Measurements from ENCODE around the gene FAM83G. TPM values are rescaled to one million over a fixed set of nuclear protein-coding genes. Genes with fewer than 3 reads are reported as not detected.

The FAM83G gene
- total and polyA plus RNA-seq, 12 donors: 1.8 to 7.3 (median 4.0) TPM

GRCh38 chr17:18966831-18967624, 37.5 kb downstream of the FAM83G start:
- Histone ChIP-seq H3K4me1 (replicated peaks in 1 of 2) (no peaks in the 10 kb centered on the region), H3K27ac (no peak overlapping the region), H3K9me3 (replicated peaks in 1 of 3) (no peaks in the 10 kb centered on the region), H3K27me3 (no peaks in the 10 kb centered on the region), H3K36me3 (replicated peaks in 1 of 2) (no peaks in the 10 kb centered on the region), H3K4me3 (no peak overlapping the region)
- DNase-seq: no peak
- WGBS, 4 donors: 72 to 84% (median 76%) methylated on average over 12 to 19 of the region's 19 CpGs
- TF ChIP-seq CTCF (IDR thresholded peaks at IDR 0.05) (no peak), POLR2A (IDR thresholded peaks at IDR 0.05) (no peak)
- intact Hi-C loops (cut with DNase I): no loop called here

- Histone ChIP-seq H3K4me1 (replicated peaks in 1 of 2) (no peaks in the 10 kb centered on the region), H3K27me3 (no peaks in the 10 kb centered on the region), H3K9me3 (replicated peaks in 1 of 3) (no peaks in the 10 kb centered on the region), H3K36me3 (replicated peaks in 1 of 2) (no peaks in the 10 kb centered on the region), H3K27ac (no peak overlapping the region), H3K4me3 (no peak overlapping the region)
- DNase-seq: no peak
- intact Hi-C loops (cut with DNase I): no loop called here
- no peak for TF ChIP-seq POLR2A (IDR thresholded peaks at IDR 0.05)
- no peak for TF ChIP-seq CTCF (IDR thresholded peaks at IDR 0.05)
- WGBS, 4 donors: 74 to 81% (median 76%) methylated on average over 10 to 14 of the region's 14 CpGs
Measured at GRCh38 chr17:18965530-18966236, 38.9 kb downstream of the FAM83G start.

- DNase-seq: no peak
- H3K27ac ChIP-seq: no peak overlapping the region
- H3K9me3 ChIP-seq (replicated peaks in 1 of 3): no peaks in the 10 kb centered on the region
- H3K4me1 ChIP-seq (replicated peaks in 1 of 2): no peaks in the 10 kb centered on the region
- H3K36me3 ChIP-seq (replicated peaks in 1 of 2): no peaks in the 10 kb centered on the region
- no peaks in the 10 kb centered on the region for H3K27me3 ChIP-seq
- no peak overlapping the region for H3K4me3 ChIP-seq
- TF ChIP-seq POLR2A (IDR thresholded peaks at IDR 0.05) (no peak), CTCF (IDR thresholded peaks at IDR 0.05) (no peak)
- 90 to 92% (median 91%) methylated on average over 9 of the region's 9 CpGs for WGBS, 4 donors
- intact Hi-C loops (cut with DNase I): no loop called here
Measured at GRCh38 chr17:18964550-18964949, 40.0 kb downstream of the FAM83G start.

GRCh38 chr17:18964018-18964351, 40.6 kb downstream of the FAM83G start:
- intact Hi-C loops (cut with DNase I): no loop called here
- no peak for DNase-seq

More at GRCh38 chr17:18964018-18964351, 40.6 kb downstream of the FAM83G start:
- H3K27me3 ChIP-seq: no peaks in the 10 kb centered on the region
- 85 to 92% (median 88%) methylated on average over 9 of the region's 9 CpGs for WGBS, 4 donors
- no peaks in the 10 kb centered on the region for H3K9me3 ChIP-seq (replicated peaks in 1 of 3)
- no peak overlapping the region for H3K4me3 ChIP-seq
- H3K4me1 ChIP-seq (replicated peaks in 1 of 2): no peaks in the 10 kb centered on the region
- no peaks in the 10 kb centered on the region for H3K36me3 ChIP-seq (replicated peaks in 1 of 2)
- H3K27ac ChIP-seq: no peak overlapping the region
- no peak for TF ChIP-seq CTCF (IDR thresholded peaks at IDR 0.05)
- no peak for TF ChIP-seq POLR2A (IDR thresholded peaks at IDR 0.05)
